NCI-H187 treated with DMSO at 0.1 percent for 48 hours (cell line): ENCODE results near the gene AIF1.

Source experiments
- DNase-seq: peaks from one replicate; lab custom pipeline; 2025; lab: John Stamatoyannopoulos, UW

Gene AIF1

DNA sequence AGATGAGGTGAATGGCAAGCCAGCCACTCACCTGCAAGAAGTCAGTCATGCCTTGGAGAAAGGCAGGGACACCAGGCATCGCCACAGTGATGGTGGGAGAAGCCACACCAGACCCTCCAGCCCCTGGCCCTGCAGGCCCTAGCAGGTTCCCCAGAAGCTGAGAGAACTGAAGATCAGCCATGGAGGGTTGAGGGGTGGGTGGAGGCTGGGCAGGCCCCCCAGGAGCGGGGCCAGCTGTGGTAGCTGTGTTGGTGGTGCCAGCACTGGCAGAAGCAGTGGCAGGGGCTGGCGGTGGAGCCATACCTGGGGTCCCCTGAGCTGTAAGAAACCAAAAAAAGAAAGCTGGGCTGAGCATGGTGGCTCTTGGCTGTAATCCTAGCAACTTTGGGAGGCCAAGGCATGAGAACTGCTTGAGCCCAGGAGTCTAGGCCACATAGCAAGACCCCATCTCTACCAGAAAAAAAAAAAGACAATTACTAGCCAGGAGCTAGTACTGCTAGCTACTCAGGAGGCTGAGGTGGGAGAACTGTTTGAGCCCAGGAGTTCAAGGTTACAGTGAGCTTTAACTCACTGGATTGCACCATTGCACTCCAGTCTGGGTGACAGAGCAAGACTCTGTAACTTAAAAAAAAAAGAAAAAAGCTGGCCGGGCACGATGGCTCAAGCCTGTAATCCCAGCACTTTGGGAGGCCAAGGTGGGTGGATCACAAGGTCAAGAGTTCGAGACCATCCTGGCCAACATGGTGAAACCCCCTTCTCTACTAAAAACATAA, 27.9 kb downstream of the AIF1 start:
- DNase-seq = no peak

DNA sequence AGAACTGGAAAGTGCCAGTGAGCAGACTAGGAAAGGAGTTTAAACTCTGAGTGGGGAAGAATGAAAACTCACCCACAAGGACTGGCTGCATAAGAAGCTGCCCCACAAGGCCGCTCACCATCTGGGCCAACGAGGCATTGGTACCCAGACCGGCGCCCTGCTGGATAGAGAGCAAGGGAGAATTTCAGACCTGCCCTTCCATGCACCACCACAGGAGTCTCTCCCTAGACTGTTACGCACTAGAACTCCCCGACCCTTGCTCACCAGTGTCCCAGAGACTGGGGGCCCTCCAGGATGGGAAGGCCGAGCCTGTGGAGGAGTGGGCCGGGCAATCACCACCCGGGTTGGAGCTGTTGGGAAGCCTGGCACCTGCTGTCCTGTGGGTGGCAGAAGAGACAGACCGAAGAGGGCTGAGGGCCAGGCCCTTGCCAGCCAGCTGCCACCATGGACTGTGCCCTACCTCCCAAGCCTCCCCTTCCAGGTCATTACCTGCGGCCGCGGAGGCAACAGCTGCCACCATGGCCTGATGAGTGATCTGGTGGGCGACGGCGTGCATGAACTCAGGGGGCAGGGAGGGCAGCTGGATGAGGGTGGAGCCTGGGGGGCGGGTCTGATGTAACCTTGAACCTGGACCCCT, 28.9 kb downstream of the AIF1 start:
- DNase-seq = no peak

DNA sequence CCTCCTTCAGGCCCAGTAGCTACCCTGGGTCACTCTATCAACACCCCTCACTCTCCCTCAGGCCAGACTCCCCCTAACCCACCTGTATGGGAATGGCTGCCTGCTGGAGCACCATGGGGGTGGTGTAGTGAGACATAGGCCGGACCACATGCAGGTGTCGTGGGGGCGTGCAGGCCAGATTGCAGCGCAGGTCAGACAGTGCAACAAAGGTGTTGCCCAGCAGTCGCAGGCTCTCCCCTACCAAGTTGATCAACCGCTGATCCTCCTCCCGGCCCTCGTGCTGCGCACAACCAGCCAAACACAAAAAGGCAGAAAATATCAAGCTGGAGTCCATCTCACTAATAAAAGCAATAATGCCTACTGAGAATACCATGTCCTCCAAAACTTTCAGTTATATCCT, 30.3 kb downstream of the AIF1 start:
- DNase-seq = no peak

DNA sequence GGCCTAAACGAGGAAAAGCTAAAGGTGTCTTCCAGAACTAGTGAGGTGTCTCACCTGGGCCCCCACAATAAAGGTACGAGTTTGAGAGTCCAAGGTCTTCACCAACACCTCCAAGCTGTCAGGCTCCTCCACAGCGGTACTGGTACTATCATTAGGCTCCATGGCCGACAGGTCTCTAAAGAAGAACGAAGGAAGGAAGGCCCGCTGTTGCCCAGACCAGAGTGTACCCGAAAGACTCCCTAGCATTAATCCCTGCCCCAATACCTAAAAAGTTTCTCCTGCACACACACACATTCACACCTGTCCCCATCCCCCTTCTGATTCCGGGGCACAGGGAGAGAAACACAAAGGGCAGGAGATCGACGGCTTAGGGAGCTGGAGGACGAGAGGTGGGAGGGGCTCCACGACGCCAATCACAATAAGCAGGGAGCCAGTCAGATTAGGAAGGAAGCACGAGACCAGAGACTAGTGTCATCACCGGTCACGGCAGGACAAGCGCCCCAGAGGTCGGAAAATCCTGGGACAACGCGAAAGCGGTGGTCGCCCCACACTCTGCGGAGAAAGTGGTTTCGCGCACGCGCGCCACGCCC, 36.7 kb downstream of the AIF1 start:
- peak; percentile 15 for DNase-seq

DNA sequence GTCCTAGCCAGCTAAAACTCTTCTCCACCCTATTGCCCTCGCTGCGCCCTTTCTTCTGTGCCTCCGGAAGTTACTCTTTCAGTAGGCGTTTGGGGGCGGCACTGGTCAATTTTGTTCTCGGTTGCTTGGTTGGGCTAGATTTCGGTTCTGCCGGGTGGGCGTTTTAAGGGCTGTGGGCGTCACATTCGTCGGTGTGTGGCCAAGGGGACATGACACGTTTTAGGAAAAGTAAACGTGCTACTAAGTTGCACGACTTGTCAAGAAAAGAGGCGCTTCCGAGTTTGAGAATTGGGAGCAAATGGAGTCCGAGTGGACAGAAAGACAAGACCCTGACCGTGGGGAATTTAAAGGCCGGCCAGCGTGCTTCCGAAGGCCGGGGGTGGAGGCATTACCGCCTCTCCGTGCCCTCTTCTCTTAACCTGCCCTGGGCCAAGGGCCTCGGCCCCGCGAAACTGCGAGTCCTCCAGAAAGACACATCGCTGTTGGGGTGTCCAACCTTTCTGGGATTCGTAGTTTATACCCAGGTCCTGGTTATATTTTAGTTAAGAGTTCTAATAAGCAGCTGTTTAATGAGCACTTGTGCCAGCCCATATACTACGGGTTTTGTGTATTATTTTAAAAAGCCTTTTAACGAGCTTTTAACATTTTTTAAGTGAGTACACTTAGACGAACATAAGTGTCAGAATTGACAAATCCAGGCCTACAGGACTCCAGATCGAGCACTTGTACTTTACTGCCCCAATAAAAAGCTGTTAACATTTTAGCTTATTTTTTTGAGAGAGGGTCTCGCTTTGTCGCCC, 38.1 kb downstream of the AIF1 start:
- peak; percentile 79 for DNase-seq

DNA sequence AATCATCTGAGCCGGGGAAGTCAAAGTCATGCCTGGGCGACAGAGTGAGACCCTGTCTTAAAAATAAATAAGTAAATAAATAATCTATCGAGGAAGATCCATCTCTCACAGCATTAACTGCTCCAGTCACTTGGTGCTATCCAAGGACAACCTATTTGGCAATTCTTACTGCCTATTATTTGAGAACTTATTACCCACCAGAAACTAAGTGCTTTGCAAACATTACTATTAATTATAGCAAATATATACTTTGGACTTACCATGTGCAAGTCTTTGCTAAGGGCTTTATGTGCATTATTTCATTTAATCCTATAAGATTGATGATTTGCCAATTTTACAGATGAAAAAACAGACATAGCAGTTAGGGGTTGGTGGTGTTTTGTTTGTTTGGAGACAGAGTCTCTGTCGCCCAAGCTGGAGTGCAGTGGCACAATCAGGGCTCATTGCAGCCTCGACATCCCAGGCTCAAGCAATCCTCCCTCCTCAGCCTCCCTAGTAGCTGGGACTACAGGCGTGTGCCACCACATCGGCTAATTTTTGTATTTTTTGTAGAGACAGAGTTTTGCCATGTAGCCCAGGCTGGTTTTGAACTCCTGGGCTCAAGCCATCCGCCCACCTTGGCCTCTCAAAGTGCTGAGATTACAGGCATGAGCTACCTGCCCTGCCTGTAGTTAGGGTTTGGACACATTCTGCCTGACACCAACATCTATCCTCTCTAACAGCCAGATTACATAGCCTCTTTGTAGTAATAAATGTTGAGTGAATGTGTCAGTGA, 39.7 kb downstream of the AIF1 start:
- DNase-seq = no peak

DNA sequence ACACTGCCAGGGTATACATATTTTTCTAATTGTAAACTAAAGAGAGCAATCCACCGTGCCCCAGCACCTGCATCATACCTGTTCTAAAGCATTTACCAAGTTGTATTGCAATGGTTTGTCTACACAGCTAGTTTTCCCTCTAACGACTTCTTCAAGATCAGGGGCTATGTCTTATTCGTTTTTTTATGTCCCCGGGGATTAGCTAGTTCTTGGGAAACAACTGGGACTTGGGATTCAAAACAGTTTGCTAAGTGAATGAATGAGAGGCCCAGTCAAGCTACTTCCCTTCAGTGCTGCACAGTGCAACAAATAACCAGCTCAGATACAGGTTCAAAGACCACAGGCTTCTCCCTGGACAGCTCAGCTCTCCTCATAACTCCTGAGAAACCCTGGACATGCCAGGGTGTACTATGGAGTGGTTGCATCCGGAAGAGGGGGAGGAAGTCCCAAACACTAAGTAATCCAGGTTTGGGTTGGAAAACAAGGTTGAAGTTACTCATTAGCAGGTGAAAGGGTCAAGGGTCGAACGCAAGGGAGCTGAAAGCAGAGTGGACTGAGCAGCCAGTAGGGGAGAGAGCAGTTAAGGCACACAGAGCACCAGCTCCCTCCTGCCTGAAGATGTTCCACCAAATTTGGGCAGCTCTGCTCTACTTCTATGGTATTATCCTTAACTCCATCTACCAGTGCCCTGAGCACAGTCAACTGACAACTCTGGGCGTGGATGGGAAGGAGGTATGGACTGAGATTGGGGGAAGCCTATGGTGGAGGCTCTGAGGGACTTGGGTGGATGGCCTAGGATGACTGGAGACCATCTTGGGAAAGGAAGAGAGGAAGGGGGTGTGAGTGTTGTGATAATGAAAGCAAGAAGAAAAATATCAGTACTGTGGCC, 40.6 kb downstream of the AIF1 start, which contains the start of gene APOM:
TSS of gene APOM (plus strand) at position 546 of the 889 bp plus-strand sequence. CDS start at position 619, 73 bp downstream.
- DNase-seq = no peak

DNA sequence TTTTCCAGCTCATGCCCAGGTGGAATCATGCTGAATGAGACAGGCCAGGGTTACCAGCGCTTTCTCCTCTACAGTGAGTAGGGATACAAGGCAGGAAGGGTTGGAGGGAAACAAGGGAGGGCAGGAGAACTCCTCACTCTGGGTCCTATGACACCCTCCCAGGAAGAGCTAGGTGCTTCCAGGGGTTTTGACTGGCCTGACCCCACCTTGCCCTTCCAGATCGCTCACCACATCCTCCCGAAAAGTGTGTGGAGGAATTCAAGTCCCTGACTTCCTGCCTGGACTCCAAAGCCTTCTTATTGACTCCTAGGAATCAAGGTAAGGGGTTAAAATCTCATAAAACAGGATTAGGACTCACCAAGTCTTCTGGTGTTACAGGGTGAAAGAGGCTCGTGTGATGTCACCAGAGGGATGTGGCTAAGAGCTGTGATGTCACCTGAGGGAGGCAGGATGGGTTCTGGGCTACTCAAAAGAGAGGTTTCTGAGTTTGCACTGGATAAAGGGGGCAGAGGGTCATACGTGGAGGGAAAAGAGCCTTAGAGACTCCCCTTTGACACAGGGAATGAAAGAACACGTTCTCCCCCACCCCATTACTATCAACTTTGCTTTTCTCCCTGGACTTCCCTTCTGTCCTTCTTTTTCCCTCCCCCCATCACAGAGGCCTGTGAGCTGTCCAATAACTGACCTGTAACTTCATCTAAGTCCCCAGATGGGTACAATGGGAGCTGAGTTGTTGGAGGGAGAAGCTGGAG, 42.5 kb downstream of the AIF1 start:
- DNase-seq = no peak

DNA sequence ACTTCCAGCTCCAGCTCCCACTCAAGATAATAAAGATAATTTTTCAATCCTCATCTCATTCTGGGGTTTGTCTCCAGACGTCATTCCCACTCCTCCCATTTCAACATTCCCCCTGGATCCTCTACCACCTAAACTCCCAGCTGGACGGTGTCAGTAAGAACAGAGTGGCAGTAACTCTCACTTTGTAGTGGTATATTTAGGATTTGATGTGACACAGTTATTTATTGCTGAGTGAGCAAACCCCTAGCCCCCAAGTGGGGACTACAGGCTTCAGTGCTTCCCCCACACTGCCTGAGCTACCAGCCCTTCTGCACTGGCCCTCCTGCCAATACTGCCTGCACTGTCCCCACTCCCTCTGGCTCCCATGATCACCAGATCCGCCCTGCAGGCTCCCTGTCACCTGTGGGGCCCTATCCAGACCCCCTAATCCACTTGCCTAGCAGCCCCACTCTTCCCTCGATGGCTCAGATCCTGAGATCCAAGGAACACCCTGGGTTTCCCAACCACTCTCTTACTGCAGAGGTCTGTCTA, 43.2 kb downstream of the AIF1 start:
- DNase-seq = no peak

DNA sequence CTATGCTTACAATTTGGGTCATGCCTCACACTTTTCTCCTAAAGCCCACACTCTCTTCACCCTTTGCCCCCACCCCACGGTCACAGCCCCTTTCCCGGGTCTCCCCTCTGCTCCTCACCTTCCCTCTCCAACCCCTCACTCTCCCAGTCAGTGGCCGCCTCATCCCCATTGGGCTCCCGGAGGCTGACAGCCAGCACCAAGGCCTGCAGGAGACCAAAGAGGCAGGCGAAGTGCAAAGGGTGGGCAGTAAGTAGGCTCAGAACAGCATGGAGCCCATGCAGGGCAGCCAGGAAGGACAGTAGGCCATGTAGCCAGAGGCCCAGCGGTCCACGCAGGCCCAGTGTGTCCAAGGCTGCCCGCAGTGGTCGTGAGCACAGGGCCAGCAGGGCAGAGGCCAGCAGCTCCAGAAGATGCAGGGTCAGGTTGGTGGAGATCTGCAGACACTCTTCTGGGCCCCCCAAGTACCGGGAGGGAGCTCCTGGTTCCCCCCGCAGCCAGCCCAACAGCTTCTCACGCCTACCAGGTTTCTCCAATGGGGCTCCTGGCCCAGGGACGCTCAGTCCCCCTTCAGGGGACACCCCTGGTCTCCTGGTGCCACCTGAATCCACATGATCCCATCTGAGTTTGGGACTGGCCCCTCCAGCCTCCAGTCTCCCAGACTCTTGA, 44.1 kb downstream of the AIF1 start:
- DNase-seq = no peak

DNA sequence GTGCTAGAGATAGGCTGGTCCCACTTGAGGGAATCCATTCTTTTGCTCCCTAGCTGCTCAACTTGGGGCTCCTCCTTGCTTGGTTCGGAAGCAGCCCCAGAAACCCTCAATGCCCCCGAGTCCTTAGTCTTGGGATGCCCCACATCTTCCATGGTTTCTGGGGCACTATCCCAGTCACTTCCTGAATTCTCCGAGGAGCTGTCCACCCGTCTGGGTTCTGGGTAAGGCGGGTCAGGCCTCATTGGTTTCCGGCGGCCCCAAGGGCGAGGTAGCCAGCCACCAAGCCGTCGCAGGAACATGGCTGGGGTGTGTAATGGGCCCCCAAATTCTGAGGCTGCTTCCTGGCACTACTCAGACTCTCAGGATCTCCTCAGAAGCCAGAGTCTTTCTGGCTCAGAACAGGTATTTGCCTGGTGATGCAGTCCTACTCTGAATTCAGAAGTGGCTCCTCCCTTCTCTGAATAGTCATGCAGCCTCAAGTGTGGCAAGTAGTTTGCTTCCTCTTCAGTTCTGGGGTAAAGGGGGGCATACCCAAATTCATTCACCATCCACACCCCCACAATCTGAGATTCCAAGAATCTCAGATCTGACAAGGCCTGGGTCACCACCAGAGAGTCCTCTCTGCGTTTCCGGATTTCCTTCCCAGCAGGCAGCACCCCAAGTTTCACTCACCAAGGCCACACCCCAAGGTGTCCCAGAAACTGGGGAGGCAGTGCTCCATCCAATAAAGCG, 44.8 kb downstream of the AIF1 start:
- no peak for DNase-seq

DNA sequence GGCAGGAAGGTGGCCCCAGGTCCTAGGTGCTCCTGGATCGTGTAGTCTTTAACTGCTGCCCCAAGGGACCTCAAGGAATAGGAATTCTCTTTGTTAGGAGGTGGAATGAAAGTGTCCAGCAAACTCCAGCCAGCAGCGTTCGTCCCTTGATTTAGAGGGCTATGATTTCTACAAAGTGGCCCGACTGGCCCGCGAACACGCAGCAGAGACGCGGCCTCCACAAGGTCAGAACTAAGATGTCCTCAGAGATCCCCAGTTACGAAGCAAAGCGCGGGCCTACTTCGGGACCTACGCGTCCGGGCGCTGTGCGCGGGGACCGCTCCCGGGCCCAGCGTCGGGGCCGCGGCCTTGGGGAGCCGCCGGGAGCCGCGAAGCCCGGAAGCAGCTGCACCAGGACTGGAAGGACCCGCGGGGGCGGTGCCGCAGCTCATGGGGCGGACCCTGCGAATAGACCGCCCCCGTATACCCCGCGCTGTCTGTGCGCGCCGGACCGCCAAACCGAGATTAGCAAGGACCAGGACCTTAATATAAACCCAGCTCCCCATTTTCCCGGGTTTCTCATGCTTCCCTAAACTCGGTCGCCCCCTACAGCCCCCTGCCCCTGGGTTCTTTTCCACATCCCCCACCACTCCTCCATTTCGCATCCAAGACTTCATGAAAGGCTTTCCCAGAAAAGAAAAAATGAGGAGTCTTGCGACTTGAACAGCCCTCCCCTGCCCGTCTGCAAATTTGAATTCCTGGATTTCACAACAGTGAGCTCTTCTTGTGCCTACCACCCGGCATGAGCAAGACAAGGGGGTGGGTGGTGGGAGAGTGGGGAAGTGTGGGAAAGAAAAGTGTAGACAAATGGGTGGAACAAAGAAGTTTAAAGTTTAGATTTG, 45.6 kb downstream of the AIF1 start, which contains the start of gene C6orf47:
TSS of gene C6orf47 (minus strand) at position 398 of the 881 bp plus-strand sequence. CDS start 831 bp downstream, outside the sequence.
- peak; percentile 12 for DNase-seq

DNA sequence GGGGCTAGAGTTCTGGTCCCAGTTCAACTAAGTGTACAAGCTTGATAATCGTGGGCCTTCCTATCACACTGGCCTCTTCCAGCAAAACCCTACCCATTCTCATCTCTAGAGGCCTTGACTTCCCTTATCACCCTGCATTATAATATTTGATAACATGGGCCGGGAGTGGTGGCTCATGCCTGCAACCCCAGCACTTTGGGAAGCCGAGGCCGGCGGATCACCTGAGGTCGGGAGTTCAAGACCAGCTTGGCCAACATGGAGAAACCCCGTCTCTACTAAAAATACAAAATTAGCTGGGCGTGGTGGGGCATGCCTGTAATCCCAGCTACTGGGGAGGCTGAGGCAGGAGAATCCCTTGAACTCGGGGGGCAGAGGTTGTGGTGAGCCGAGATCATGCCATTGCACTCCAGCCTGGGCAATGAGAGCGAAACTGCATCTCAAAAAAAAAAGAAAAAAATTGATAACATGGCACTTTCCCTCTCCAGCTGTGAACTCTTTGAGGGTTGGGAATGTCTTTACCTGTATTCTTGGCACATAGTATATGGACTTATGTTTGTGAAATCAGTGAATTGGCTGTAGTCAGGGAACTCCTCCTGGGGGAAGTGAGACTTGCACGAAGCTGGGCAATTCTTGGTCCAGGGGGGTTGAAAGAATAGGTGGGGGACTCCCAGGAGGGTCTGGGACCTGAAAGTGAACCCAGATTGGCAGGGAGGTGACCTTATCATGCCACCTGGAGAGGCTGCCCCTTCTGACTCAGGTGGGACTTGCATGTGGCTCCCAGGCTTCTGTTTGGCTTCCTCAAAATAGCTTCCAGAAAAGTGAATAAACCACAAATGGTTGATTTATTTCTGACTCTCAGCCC, 46.5 kb downstream of the AIF1 start:
- no peak for DNase-seq

DNA sequence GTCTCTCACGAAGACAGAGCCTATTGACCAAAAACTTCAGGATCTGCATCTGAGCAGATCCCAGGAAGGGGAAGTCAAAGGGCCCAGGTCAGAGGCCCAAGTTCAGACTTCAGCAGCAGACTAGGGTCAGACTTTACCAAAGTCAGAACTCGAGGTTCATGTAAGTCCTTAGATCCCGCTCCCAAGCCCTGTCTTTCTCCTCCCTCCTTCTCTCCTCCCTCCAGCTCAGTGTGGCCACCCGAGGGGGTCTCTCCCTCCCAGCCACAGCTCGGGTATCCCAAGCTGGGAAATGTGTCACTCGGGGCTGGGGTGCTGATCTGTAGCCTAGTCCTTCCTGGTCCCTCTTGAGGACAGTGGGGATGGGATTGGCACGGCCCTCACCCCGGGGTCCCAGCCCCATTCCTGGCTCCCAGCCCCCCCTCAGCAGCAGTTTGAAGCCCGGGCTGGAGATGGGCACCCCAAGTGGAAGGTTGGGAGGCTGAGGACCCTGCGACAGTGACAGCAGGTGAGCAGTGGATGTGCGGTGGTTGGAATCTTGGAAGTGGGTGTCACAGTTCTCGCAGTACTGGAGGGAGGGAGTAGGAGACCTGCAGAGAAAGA, 47.2 kb downstream of the AIF1 start:
- DNase-seq = no peak

DNA sequence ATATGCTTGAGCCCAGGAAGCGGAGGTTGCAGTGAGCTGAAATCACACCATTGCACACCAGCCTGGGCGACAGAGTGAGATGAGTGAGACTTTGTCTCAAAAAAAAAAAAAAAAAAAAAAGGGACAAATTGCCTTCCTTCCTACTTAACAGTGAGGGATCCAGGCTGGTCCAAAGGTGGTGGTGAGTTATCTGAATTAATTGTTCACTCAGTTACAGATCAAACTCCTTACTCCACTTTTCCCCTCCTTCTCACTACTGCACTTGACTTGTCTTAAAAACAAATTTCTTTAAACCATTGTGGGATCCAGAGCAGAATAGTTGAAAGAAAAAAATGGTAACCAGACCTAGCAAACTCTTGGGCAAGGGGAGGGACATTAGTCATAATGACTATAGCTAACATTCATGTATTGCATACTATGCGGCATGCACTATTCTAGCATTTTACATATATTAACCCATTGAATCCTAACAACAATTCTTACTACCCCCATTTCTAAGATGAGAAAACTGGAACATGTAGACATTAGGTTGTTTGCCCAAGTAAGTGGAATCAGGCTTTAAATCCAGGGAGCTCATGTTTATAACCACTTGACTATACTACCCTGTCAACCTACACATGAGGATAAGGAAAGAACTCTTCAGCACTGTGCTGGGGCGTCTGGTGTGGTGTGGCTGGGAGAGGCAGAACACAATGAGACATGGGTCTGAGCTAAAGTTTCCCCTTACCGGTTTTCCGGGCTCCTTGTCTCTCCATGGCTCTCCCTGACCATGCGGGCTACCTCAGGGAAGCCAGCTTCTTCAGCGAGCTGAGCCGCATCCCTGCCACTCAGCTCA, 48.3 kb downstream of the AIF1 start:
- DNase-seq = no peak
